ENCODE data around the gene CEBPZOS.

The CEBPZOS gene

GRCh38 chr2:37196320-37197195 is at the start of gene CEBPZOS:
CEBPZOS (plus strand) TSS chr2:37196496; CDS start chr2:37199705, 3,209 bp downstream.
- peak; percentile 92 for DNase-seq

DNA sequence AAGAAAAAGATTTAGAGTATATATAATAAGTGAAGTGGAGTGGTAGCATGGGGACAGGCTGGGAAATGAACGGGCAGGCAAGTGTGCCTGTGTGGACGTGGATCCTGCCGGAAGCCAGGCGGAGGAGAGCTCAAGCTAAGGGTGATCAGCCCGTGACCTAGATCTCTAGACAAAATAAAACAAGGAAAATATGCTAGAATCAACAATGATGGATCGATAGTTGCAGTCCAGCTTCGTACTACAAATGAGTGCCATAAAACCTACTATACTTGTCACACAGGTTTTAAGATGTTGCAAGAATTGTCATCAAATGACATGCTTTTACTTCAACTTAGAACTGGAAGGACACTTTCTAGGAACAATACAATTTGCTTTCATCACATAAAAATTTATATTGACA is 48.0 kb upstream of the CEBPZOS start:
- DNase-seq: no peak

- peak; percentile 48 for DNase-seq
Measured at GRCh38 chr2:37149626-37150322, 46.5 kb upstream of the CEBPZOS start.

GRCh38 chr2:37153224-37153623 is 43.1 kb upstream of the CEBPZOS start:
- no peak for DNase-seq

DNA sequence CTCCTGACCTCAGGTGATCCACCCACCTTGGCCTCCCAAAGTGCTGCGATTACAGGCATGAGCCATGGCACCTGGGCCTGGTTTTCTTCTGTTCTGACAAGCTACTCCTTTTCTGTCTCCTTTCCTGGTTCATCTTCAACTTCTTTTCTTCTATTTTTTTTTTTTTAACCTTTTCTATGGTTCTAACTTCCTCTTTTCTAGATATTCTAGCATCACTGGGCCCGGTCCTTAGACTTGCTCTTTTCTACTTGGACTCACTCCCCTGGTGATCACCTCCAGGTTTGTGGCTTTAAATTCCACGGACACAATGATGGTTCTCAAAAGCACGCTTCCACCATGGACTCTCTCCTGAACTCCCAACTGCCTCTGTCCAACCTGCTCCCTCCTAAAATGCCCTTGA is 41.5 kb upstream of the CEBPZOS start:
- DNase-seq: peak; percentile 55

DNA sequence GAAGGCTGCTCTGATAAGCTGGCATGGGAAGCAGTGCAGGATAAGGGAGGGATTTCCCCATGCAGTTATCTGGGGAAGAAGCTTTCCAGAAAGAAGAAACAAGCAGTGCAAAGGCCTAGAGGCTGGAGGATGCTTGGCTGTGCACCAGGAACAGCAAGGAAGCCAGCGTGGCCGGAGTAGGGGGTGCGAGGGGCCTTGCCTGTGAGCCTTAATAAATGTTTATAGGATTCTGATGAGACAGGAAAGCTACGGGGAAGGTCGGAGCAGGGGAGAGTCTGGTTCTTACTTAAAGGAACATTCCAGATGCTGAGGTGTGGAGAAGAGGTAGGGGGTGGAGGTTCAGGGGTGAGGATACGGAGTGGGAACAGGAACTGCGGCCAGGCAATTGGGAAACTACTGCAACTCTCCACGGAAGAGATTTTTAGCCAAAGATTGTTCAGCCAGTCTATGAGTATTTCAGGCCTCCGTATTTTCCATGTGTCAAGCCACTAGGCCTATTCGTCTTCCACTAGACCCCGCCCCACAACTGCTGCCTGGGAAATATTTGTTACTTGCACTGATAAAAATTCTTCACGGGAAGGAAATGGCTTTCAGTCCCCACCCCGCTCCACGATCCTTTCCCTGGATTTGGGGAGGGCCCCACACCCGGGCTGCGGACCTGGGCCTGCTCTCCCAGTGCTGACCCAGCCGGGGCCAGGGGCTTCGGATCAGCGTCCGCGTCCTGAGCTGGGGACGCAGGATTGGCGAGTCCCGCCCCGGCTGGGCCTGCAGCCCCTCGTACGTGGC is 40.0 kb upstream of the CEBPZOS start:
- DNase-seq: peak; percentile 72

GRCh38 chr2:37156857-37157714 is 39.2 kb upstream of the CEBPZOS start, which contains the start of gene EIF2AK2:
EIF2AK2 (minus strand) TSS chr2:37156980; CDS start chr2:37147806, 9,174 bp downstream.
- DNase-seq: peak; percentile 96

DNA sequence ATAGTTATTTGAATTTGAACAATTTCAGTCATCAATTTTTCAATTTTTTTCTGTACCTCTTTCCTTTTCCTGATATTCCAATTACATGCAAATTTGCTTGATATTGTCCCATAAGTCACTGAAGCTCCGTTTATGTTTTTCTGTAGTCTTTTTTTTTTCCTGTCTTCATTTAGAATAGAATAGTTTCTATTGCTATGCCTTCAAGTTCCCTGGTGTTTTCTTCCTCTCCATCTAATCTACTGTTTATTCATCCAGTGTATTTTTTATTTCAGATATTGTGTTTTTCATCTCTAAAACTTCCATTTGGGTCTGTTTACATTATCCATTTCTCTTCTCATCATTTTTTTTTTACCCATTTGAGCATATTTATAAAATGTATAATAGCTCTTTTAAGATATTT is 31.5 kb upstream of the CEBPZOS start:
- no peak for DNase-seq

GRCh38 chr2:37167636-37168180 is 28.6 kb upstream of the CEBPZOS start:
- DNase-seq: no peak

GRCh38 chr2:37168217-37168981 is 27.9 kb upstream of the CEBPZOS start:
- DNase-seq: peak; percentile 77

- DNase-seq: no peak
Measured at GRCh38 chr2:37171624-37171950, 24.7 kb upstream of the CEBPZOS start.

GRCh38 chr2:37173741-37174140 is 22.6 kb upstream of the CEBPZOS start:
- DNase-seq: no peak

DNA sequence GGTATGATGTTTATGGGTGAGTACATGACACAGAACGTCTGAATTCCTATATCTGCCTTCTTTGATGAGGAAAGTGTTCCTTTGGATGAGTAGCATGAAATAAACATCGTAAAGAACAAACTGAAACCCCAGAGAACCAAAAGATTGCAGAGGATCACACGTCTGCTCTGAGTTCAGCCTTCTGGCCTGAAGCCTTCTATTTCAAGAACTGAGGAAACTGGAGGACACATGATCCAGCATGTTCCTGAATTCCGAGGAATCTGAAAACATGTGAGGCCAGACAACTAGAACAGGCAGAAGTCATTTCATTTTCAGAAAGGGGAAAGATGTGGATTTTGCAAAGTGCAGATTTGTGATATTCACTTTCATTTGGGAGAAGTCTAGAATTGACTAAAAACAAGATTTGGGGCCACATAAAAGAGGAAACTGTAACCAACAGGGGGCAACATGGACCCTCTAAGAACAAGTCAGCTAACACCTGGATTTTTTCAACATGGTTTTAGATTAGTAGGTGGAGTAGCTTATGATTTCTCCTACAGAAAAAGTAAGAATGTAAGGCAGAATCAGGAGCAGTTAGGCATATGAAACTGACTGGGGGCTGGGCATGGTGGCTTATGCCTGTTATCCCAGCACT is 16.2 kb upstream of the CEBPZOS start:
- no peak for DNase-seq

DNA sequence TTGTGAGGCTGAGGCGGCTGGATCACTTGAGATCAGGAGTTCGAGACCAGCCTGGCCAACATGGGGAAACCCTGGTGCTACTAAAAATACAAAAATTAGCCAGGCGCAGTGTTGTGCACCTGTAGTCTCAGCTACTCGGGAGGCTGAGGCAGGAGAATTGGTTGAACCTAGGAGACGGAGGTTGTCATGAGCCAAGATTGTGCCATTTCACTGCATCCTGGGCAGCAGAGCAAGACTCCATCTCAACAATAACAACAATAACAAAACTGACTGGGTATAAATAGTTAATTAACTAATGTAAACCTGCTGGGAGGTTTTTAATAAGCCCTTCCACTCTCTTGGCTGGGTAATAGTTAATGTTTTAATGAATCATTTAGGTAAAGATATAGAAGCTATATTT is 15.7 kb upstream of the CEBPZOS start:
- DNase-seq: no peak

GRCh38 chr2:37181726-37182684 is 14.3 kb upstream of the CEBPZOS start:
- DNase-seq: no peak

- DNase-seq: no peak
Measured at GRCh38 chr2:37188570-37188969, 7.7 kb upstream of the CEBPZOS start, which contains the start of gene SULT6B1. SULT6B1 (minus strand) TSS chr2:37188670; CDS start chr2:37188640, 30 bp downstream.

GRCh38 chr2:37189452-37190153 is 6.7 kb upstream of the CEBPZOS start:
- DNase-seq: no peak

GRCh38 chr2:37190290-37190689 is 6.0 kb upstream of the CEBPZOS start:
- no peak for DNase-seq

DNA sequence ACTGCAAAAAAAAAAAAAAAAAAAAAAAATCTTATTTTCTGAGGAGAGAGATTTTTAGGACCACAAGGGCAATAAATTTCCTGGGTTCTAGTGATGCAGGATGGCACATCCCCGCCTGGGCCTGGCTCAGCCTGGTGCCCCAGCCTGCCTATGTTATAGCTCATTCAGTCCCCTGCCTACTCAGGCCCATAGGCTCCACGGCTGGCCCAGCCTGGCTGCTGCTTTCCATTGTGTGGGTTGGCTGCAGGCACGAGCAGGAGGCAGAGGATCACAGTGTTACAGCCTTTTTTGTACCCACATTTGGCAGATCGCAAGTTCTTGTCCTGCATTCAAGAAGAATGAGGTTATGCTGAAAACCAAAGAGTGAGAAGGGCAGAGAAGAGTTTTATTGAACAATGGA is 5.0 kb upstream of the CEBPZOS start:
- DNase-seq: no peak
